Ovary (tissue), 3 donors: Measurements from ENCODE around the gene VKORC1.

Experiments used
- CTCF ChIP-seq, 3 donors: fragments of 450-650 bp in 2 of 3; fragments of 200-600 bp in 1 of 3; IDR thresholded peaks; one replicate each; pipeline versions ENCODE4 v1.5.1 to v1.8.0; 2016 to 2022; ENCODE audit warnings: antibody characterized with exemption in 3 of 3, mild to moderate bottlenecking in 1 of 3
- POLR2A ChIP-seq: fragments of 450-650 bp; IDR thresholded peaks from one replicate; pipeline ENCODE4 v1.6.1; 2017; ENCODE audit warnings: antibody characterized with exemption, mild to moderate bottlenecking, moderate library complexity
- donor health status: DM: no; HTN: no; CAD: no.

- TF ChIP-seq CTCF (IDR thresholded peaks at IDR 0.05), result no peak
- no peak for TF ChIP-seq POLR2A
Measured at GRCh38 chr16:31052114-31052513, 42.5 kb downstream of the VKORC1 start.
